ENCODE data around the gene COX8C.
"Not testable (repeated sequence)": the region's sequence is repeated elsewhere in the genome, so short reads cannot be mapped to it uniquely, and the experiment has no call there.

The COX8C gene

DNA sequence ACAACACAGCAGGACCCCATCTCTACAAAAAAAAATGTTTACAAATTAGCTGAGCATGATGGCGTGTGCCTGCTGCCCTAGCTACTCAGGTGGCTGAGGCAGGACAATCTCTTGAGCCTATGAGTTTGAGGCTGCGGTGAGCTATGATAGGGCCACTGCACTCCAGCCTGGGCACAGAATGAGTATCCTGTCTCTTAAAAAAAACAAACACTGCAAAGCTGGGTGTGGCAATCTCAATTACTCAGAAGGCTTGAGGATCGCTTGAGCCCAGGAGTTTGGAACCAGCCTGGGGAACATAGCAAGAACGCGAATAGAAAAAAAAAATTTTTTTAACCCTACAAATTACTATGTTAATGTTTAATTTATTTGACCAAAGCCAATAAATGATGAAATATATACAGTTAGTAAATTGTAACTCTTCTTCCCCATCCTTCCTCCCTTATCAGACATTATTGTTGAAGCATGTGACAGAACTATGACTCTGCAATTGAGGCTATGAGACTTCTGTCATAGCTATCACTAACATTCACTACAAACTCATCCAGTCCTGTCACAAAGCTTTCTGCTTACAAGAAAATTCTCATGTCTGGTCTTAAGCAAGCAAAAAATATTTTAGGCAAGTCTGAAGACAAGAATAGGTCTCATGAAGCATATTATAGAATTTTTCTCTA is 23.9 kb upstream of the COX8C start:
- DNase-seq = no peak

DNA sequence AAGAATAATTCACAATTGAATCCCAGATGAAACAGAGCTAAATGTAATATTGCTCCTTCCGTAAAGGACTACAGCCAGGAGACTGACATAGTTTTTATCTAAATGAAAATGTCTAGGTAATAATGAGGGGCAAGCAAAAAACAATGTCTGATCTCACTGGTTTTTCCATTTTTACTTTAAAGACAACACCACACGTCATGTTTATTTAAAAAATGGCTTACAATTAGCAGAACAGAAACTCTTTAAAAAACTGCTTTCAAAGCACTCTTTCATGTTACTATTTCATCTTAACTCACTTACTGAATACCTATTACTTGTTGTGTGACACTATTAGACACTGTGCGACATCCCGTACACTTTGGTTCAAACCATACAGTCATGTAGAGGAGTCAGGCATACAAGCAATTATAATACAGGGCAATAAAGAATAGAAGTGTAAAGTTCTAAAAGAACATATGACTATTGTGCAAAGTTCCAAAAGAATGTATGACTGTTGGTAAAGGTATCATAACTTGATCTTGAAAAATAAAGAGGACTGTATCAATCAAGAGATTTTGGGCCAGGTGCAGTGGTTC is 23.3 kb upstream of the COX8C start:
- no peak for DNase-seq

GRCh38 chr14:93326196-93326595 is 20.8 kb upstream of the COX8C start:
- DNase-seq = no peak

GRCh38 chr14:93328546-93328945 is 18.4 kb upstream of the COX8C start:
- no peak for DNase-seq

DNA sequence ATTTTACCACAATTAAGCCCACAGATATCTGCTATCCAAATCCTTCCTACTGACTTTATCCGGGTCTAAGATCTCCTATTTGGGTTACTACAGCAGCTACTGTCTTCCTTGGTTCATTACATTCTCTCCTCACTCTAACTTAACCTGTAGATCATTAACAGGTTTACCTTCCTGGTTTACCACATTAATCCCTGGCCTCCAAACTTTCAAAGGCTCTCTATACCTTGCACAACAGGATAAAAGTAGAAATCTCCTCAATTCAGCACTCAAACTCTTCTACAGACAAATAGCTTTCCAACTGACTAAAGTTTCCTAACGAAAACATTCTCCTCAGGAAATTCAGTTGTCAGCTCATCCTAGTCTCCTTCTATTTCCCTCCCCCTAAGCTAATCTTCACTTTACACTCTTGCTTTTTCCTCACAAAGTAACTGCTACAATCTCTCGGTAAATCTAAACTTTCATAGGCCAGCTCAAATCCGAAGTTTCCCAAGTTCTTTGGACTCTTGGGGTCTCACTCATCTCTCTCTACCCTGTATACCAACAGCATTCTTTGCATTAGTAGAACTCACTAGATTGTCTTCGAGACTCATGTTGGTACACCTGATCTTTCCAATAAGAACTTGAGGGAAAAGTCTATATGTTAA is 16.9 kb upstream of the COX8C start:
- DNase-seq = no peak

DNA sequence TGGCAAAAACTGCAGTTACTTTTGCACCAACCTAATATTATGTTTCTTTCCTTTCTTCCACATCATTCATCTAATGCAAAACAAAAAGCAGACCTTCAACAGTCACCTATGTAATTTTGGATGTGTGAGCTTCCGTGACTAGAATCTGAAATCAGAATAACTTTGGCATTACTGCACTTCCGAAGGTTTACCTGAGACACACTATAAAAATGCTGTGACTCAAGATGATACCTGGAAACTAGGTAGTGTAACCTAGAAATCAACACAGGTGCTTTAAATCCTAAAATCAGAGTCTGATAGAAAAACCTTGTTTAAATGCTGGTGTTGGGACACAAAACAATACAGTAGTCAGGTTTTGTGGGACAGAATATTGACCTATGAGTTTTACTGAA is 16.4 kb upstream of the COX8C start:
- no peak for DNase-seq

DNA sequence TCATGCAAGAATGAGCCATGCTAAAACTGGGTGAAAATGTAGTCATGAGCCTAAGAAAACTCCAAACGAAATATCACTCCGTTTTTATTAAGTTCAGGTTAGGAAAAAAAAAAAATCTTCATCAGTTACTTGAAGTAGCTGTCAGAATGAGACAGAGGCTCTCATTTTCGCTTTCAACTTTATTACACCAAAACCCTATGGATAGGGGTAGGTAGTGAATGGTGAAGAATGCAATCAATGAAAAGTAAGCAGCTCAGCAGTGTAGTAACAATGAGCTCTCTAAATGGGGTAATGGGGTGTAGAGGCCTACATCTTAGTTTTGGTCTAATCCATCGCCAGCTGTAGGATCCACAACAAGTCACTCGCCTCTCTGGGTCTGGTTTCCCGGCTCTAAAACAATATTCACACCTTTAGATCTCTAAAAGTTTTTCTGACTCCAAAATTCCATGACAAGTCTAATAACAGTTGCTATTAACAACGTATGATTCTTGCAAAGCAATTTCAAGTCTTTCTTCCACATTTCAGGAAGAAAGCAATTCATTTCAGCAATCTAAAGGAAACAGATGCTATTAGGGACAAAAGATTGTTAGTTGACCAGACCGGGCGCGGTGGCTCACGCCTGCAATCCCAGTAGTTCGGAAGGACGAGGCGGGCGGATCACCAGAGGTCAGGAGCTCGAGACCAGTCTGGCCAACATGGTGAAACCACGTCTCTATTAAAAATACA is 15.8 kb upstream of the COX8C start:
- DNase-seq = no peak

DNA sequence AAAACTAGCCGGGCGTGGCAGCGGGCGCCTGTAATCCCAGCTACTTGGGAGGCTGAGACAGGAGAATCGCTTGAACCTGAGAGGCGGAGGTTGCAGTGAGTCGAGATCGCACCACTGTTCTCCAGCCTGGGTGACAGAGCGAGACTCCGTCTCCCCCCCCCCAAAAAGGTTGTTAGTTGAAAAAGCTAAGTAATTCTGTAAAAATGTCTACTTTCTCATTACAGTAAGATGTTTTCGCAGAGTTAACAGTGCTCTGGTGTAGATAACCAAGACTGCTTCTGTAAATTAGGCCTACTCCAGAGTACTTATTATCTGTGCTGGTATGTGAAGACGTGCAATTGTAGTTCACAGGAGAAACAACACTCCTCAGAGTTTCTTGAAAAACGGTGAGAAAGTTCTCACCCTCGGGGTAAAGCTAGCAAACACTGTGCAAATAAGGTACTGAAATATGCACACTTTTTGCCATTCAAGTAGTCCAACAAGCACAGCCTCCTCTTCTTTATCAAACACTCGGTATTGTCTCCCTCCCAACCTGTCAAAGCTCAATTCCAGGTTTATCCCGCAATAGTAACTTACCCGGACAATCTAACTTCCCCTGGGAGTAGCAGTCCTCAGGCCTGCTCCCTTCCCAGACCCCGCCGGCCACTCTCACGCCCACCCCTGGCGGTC is 15.1 kb upstream of the COX8C start:
- no peak for DNase-seq

DNA sequence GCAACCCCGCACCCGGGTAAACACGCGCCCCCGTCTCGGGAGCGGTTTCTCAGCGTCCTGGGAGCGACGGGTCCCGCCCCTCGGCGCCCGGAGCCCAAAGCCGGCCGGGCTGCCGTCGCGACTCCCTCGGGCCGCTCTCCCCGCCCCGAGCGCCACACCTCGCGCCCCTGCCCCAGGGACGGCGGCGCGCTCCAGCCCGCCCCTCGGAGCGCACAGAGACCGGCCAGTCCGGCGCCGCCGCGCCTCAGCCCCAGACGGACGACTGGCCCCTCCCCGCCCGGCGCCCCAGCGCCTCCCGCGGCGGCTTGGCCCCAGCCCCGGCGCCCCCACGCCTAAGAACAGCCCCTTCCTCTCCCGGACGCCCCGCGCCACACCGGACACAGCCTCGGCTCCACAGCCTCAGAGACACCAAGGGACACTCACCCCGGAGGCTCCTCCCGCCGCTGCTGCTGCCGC is 14.6 kb upstream of the COX8C start:
- peak; percentile 46 for DNase-seq

DNA sequence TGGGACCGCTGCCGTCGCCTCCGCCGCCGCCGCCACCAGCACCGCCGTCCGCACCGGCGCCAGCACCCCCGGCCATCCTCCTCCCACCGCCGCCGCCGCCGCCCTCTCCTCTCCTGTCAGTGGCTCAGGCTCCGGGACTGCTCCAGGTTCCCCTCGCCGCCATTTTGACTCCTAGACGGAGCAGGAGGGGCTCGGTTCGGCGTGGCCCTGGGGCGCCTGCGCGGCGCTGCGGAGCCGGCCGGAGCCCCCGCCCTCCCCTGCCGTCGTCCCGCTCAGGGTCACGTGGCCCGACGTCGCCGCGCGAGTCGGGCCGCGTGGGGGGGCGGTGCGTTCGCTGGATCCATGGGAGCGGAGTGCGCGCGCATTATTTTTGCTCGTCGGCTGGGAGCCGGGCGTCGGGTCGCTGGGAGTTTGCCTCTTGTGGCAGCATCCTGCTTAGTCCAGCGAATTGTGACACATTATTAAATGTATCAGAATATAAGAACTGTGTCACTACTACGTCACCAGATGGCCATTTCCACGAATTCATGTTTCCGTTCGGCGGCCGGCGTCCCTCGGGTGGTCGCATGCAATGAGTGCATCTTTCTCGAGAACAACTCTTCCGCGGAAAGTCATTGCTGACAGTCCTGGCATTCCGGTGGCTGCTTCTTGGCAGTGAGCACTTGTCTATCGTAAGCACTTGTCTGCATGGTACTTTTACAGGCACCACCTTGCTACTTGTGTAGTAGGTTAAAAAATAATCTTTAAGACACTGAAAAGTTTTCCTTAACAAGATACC is 13.9 kb upstream of the COX8C start, which contains the start of gene BTBD7:
BTBD7 (minus strand) TSS at position 184 of the 778 bp plus-strand sequence. CDS start 36,985 bp downstream, outside the sequence.
- peak; percentile 95 to 96 for DNase-seq

GRCh38 chr14:93333631-93334103 is 13.3 kb upstream of the COX8C start:
- DNase-seq = no peak

GRCh38 chr14:93337143-93337753 is 9.7 kb upstream of the COX8C start:
- no peak for DNase-seq

- DNase-seq = no peak
These were observed 9.1 kb upstream of the COX8C start for GRCh38 chr14:93337884-93338283.

GRCh38 chr14:93343266-93343665 is 3.7 kb upstream of the COX8C start:
- no peak for DNase-seq

GRCh38 chr14:93343797-93344196 is 3.2 kb upstream of the COX8C start:
- no peak for DNase-seq

GRCh38 chr14:93347850-93348249 is 868 bp downstream of the COX8C start:
- no peak for DNase-seq

GRCh38 chr14:93348292-93348691 is 1.3 kb downstream of the COX8C start:
- DNase-seq = no peak

DNA sequence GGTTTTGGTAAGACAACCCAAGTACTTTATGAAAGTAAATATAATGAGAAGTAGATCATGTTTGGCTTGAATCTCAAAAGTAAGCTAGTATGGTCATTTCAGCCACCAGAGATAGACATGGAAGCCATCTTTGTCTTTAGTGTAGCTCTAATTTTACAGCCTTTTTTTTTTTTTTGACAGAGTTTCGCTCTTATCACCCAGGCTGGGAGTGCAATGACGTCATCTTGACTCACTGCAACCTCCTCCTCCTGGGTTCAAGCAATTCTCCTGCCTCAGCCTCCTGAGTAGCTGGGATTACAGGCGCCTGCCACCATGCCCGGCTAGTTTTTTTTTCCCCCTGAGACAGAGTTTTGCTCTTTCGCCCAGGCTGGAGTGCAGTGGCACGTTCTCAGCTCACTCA is 7.9 kb downstream of the COX8C start:
- not testable (repeated sequence) for DNase-seq

GRCh38 chr14:93368996-93369712 is 22.2 kb downstream of the COX8C start:
- no peak for DNase-seq

GRCh38 chr14:93369713-93370266 is 22.8 kb downstream of the COX8C start:
- DNase-seq = no peak
